ENCODE data around the gene EVL.

EVL gene

GRCh38 chr14:100158566-100159093 is 93.4 kb downstream of the EVL start:
- Histone ChIP-seq H3K27me3 (ENCODE audit: control insufficient read depth, insufficient read depth, low read length) (peaks cover 55% of the 10 kb centered on the region), H3K9ac (ENCODE audit: low read length) (no peak overlapping the region), H3K4me3 (ENCODE audit: low read length) (peak overlapping the region; percentile 57), H3K36me3 (ENCODE audit: control insufficient read depth, low read depth, low read length) (no peaks in the 10 kb centered on the region), H3K4me1 (ENCODE audit: control insufficient read depth, low read depth, low read length) (peaks cover 3% of the 10 kb centered on the region), H3K27ac (ENCODE audit: low read length) (no peak overlapping the region), H3K9me3 (ENCODE audit: control insufficient read depth, low read depth, low read length) (no peaks in the 10 kb centered on the region)

- Histone ChIP-seq H3K9ac (ENCODE audit: low read length) (no peak within 1 kb of the TSS), H3K4me3 (ENCODE audit: low read length) (peak within 1 kb of the TSS; percentile 57), H3K9me3 (ENCODE audit: control insufficient read depth, low read depth, low read length) (no peaks in the 10 kb centered on the region), H3K4me1 (ENCODE audit: control insufficient read depth, low read depth, low read length) (peaks cover 3% of the 10 kb centered on the region), H3K36me3 (ENCODE audit: control insufficient read depth, low read depth, low read length) (no peaks in the 10 kb centered on the region), H3K27me3 (ENCODE audit: control insufficient read depth, insufficient read depth, low read length) (peaks cover 55% of the 10 kb centered on the region), H3K27ac (ENCODE audit: low read length) (no peak within 1 kb of the TSS)
Measured at GRCh38 chr14:100159094-100159864, 94.1 kb downstream of the EVL start, which contains the start of gene DEGS2. DEGS2 (minus strand) TSS chr14:100159645; CDS start chr14:100159587, 58 bp downstream.

GRCh38 chr14:100159865-100160533 is 94.8 kb downstream of the EVL start:
- H3K36me3 ChIP-seq (ENCODE audit: control insufficient read depth, low read depth, low read length), result no peaks in the 10 kb centered on the region
- H3K9ac ChIP-seq (ENCODE audit: low read length), result no peak overlapping the region
- peak overlapping the region; percentile 57 for H3K4me3 ChIP-seq (ENCODE audit: low read length)
- H3K9me3 ChIP-seq (ENCODE audit: control insufficient read depth, low read depth, low read length), result no peaks in the 10 kb centered on the region
- H3K4me1 ChIP-seq (ENCODE audit: control insufficient read depth, low read depth, low read length), result peaks cover 3% of the 10 kb centered on the region
- no peak overlapping the region for H3K27ac ChIP-seq (ENCODE audit: low read length)
- H3K27me3 ChIP-seq (ENCODE audit: control insufficient read depth, insufficient read depth, low read length), result peaks cover 58% of the 10 kb centered on the region

- H3K4me1 ChIP-seq (ENCODE audit: control insufficient read depth, low read depth, low read length), result no peaks in the 10 kb centered on the region
- H3K27me3 ChIP-seq (ENCODE audit: control insufficient read depth, insufficient read depth, low read length), result peaks cover 64% of the 10 kb centered on the region
- H3K36me3 ChIP-seq (ENCODE audit: control insufficient read depth, low read depth, low read length), result no peaks in the 10 kb centered on the region
- no peaks in the 10 kb centered on the region for H3K9me3 ChIP-seq (ENCODE audit: control insufficient read depth, low read depth, low read length)
- no peak overlapping the region for H3K4me3 ChIP-seq (ENCODE audit: low read length)
- H3K9ac ChIP-seq (ENCODE audit: low read length), result no peak overlapping the region
- no peak overlapping the region for H3K27ac ChIP-seq (ENCODE audit: low read length)
Measured at GRCh38 chr14:100160534-100160916, 95.3 kb downstream of the EVL start.

GRCh38 chr14:100165376-100165775 is 100.2 kb downstream of the EVL start:
- Histone ChIP-seq H3K36me3 (ENCODE audit: control insufficient read depth, low read depth, low read length) (no peaks in the 10 kb centered on the region), H3K27me3 (ENCODE audit: control insufficient read depth, insufficient read depth, low read length) (peaks cover 29% of the 10 kb centered on the region), H3K9ac (ENCODE audit: low read length) (no peak overlapping the region), H3K9me3 (ENCODE audit: control insufficient read depth, low read depth, low read length) (no peaks in the 10 kb centered on the region), H3K4me1 (ENCODE audit: control insufficient read depth, low read depth, low read length) (no peaks in the 10 kb centered on the region), H3K4me3 (ENCODE audit: low read length) (no peak overlapping the region), H3K27ac (ENCODE audit: low read length) (no peak overlapping the region)

- Histone ChIP-seq H3K27ac (ENCODE audit: low read length) (no peak overlapping the region), H3K9me3 (ENCODE audit: control insufficient read depth, low read depth, low read length) (no peaks in the 10 kb centered on the region), H3K9ac (ENCODE audit: low read length) (no peak overlapping the region), H3K4me1 (ENCODE audit: control insufficient read depth, low read depth, low read length) (no peaks in the 10 kb centered on the region), H3K27me3 (ENCODE audit: control insufficient read depth, insufficient read depth, low read length) (peaks cover 23% of the 10 kb centered on the region), H3K4me3 (ENCODE audit: low read length) (no peak overlapping the region), H3K36me3 (ENCODE audit: control insufficient read depth, low read depth, low read length) (no peaks in the 10 kb centered on the region)
Measured at GRCh38 chr14:100165831-100166440, 100.7 kb downstream of the EVL start.

GRCh38 chr14:100168506-100168905 is 103.3 kb downstream of the EVL start:
- no peaks in the 10 kb centered on the region for H3K4me1 ChIP-seq (ENCODE audit: control insufficient read depth, low read depth, low read length)
- H3K9me3 ChIP-seq (ENCODE audit: control insufficient read depth, low read depth, low read length), result no peaks in the 10 kb centered on the region
- peaks cover 14% of the 10 kb centered on the region for H3K27me3 ChIP-seq (ENCODE audit: control insufficient read depth, insufficient read depth, low read length)
- no peak overlapping the region for H3K27ac ChIP-seq (ENCODE audit: low read length)
- H3K4me3 ChIP-seq (ENCODE audit: low read length), result no peak overlapping the region
- H3K9ac ChIP-seq (ENCODE audit: low read length), result no peak overlapping the region
- no peaks in the 10 kb centered on the region for H3K36me3 ChIP-seq (ENCODE audit: control insufficient read depth, low read depth, low read length)

GRCh38 chr14:100170880-100171279 is 105.7 kb downstream of the EVL start:
- Histone ChIP-seq H3K4me1 (ENCODE audit: control insufficient read depth, low read depth, low read length) (no peaks in the 10 kb centered on the region), H3K36me3 (ENCODE audit: control insufficient read depth, low read depth, low read length) (no peaks in the 10 kb centered on the region), H3K27me3 (ENCODE audit: control insufficient read depth, insufficient read depth, low read length) (peaks cover 4% of the 10 kb centered on the region), H3K9ac (ENCODE audit: low read length) (no peak overlapping the region), H3K9me3 (ENCODE audit: control insufficient read depth, low read depth, low read length) (no peaks in the 10 kb centered on the region), H3K4me3 (ENCODE audit: low read length) (no peak overlapping the region), H3K27ac (ENCODE audit: low read length) (no peak overlapping the region)

- Histone ChIP-seq H3K36me3 (ENCODE audit: control insufficient read depth, low read depth, low read length) (no peaks in the 10 kb centered on the region), H3K27ac (ENCODE audit: low read length) (no peak overlapping the region), H3K4me1 (ENCODE audit: control insufficient read depth, low read depth, low read length) (no peaks in the 10 kb centered on the region), H3K9me3 (ENCODE audit: control insufficient read depth, low read depth, low read length) (no peaks in the 10 kb centered on the region), H3K27me3 (ENCODE audit: control insufficient read depth, insufficient read depth, low read length) (no peaks in the 10 kb centered on the region), H3K9ac (ENCODE audit: low read length) (no peak overlapping the region), H3K4me3 (ENCODE audit: low read length) (no peak overlapping the region)
Measured at GRCh38 chr14:100172811-100173210, 107.6 kb downstream of the EVL start.

GRCh38 chr14:100173353-100173752 is 108.1 kb downstream of the EVL start:
- H3K36me3 ChIP-seq (ENCODE audit: control insufficient read depth, low read depth, low read length), result no peaks in the 10 kb centered on the region
- no peak overlapping the region for H3K9ac ChIP-seq (ENCODE audit: low read length)
- H3K9me3 ChIP-seq (ENCODE audit: control insufficient read depth, low read depth, low read length), result no peaks in the 10 kb centered on the region
- H3K4me1 ChIP-seq (ENCODE audit: control insufficient read depth, low read depth, low read length), result no peaks in the 10 kb centered on the region
- no peak overlapping the region for H3K27ac ChIP-seq (ENCODE audit: low read length)
- no peak overlapping the region for H3K4me3 ChIP-seq (ENCODE audit: low read length)
- no peaks in the 10 kb centered on the region for H3K27me3 ChIP-seq (ENCODE audit: control insufficient read depth, insufficient read depth, low read length)

- Histone ChIP-seq H3K36me3 (ENCODE audit: control insufficient read depth, low read depth, low read length) (no peaks in the 10 kb centered on the region), H3K27ac (ENCODE audit: low read length) (no peak overlapping the region), H3K9ac (ENCODE audit: low read length) (no peak overlapping the region), H3K4me3 (ENCODE audit: low read length) (no peak overlapping the region), H3K27me3 (ENCODE audit: control insufficient read depth, insufficient read depth, low read length) (no peaks in the 10 kb centered on the region), H3K4me1 (ENCODE audit: control insufficient read depth, low read depth, low read length) (no peaks in the 10 kb centered on the region), H3K9me3 (ENCODE audit: control insufficient read depth, low read depth, low read length) (no peaks in the 10 kb centered on the region)
Measured at GRCh38 chr14:100176811-100177327, 111.6 kb downstream of the EVL start.
